HUES48 (cell line): ENCODE results near the gene AFDN.

ENCODE experiments used
- H3K27ac ChIP-seq: one replicate; pipeline ENCODE4 v1.7.0; 2013; ENCODE audit warnings: low read depth, low read length, inconsistent platforms
- H3K27me3 ChIP-seq: 2 replicates; pipeline ENCODE4 v1.6.1; 2013; ENCODE audit warnings: mild to moderate bottlenecking, low read length; ENCODE audit not compliant: control insufficient read depth, insufficient read depth
- H3K36me3 ChIP-seq: 2 replicates; pipeline ENCODE4 v1.6.1; 2013; ENCODE audit warnings: low read length; ENCODE audit not compliant: control insufficient read depth, insufficient read depth
- H3K4me1 ChIP-seq: 2 replicates; pipeline ENCODE4 v1.6.1; 2013; ENCODE audit warnings: mild to moderate bottlenecking, low read length; ENCODE audit not compliant: control insufficient read depth, insufficient read depth
- H3K4me3 ChIP-seq: 2 replicates; pipeline ENCODE4 v1.5.1; 2013; ENCODE audit warnings: mild to moderate bottlenecking, low read depth, low read length
- H3K9ac ChIP-seq: 2 replicates; pipeline ENCODE4 v1.6.1; 2013; ENCODE audit warnings: mild to moderate bottlenecking, low read depth, low read length, moderate library complexity
- H3K9me3 ChIP-seq: 2 replicates; pipeline ENCODE4 v1.6.1; 2013; ENCODE audit warnings: low read length; ENCODE audit not compliant: control insufficient read depth, insufficient read depth

AFDN gene

DNA sequence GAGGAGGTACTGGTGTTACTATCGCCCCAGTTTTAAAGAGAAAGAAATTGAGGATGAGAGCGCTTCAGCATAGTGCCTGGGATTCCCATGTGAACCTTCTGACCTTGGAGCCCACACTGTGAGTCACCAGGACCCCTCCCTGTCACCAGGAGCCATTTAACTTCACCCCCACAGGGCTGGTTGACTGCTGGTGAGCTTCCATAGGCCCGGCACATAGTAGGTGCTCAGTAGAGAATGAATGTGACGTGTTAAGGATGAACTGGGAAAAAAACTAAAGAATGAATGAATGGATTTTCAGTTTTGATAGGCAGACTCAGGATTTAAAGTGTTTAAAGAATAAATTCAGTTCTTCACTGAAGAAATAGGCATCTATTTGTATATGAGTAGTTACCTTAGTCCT lies 117.4 kb downstream of the AFDN start:
- Histone ChIP-seq H3K9me3 (no peaks in the 10 kb centered on the region), H3K9ac (no peak overlapping the region), H3K4me1 (no peaks in the 10 kb centered on the region), H3K4me3 (no peak overlapping the region), H3K27me3 (no peaks in the 10 kb centered on the region), H3K27ac (no peak overlapping the region), H3K36me3 (peaks cover 74% of the 10 kb centered on the region)

GRCh38 chr6:167946007-167946406 lies 119.3 kb downstream of the AFDN start:
- H3K27ac ChIP-seq, result peak overlapping the region; percentile 8
- no peak overlapping the region for H3K9ac ChIP-seq
- no peaks in the 10 kb centered on the region for H3K9me3 ChIP-seq
- no peaks in the 10 kb centered on the region for H3K27me3 ChIP-seq
- H3K4me1 ChIP-seq, result no peaks in the 10 kb centered on the region
- H3K36me3 ChIP-seq, result peaks cover 87% of the 10 kb centered on the region
- H3K4me3 ChIP-seq, result no peak overlapping the region

DNA sequence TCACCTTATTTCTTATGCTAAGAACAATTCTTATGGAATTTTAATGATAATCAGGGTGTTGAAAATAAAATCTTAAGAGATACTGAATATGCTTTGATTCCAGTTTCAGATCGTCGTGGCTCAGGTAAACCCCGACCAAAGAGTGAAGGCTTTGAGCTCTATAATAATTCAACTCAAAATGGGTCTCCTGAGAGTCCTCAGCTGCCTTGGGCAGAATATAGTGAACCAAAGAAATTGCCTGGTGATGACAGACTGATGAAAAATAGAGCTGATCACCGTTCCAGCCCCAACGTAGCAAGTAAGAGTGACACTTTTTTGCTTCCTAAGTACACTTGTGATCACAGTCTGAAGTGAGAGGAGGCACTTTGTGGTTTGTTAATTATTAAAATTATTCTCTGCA lies 119.9 kb downstream of the AFDN start:
- Histone ChIP-seq H3K36me3 (peaks cover 93% of the 10 kb centered on the region), H3K4me1 (no peaks in the 10 kb centered on the region), H3K4me3 (no peak overlapping the region), H3K9me3 (no peaks in the 10 kb centered on the region), H3K9ac (no peak overlapping the region), H3K27ac (no peak overlapping the region), H3K27me3 (no peaks in the 10 kb centered on the region)

DNA sequence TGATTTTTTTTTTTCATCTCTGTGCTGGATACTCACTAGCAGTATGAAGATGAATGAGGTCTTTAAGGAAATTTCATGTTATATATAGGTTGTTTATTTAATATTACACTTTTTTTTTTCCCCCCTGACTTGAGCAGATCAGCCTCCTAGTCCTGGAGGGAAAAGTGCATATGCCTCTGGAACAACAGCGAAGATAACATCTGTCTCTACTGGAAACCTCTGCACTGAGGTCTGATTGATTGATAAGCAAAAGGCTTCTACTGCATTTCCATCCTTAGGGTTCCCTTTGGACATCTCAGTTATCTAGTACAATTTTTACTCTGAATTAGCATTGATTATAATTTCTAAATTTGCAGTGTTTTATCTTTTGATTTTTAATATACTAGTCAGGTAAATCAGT lies 121.0 kb downstream of the AFDN start:
- Histone ChIP-seq H3K4me1 (no peaks in the 10 kb centered on the region), H3K4me3 (no peak overlapping the region), H3K27me3 (no peaks in the 10 kb centered on the region), H3K9ac (no peak overlapping the region), H3K9me3 (no peaks in the 10 kb centered on the region), H3K27ac (no peak overlapping the region), H3K36me3 (peaks cover 98% of the 10 kb centered on the region)

DNA sequence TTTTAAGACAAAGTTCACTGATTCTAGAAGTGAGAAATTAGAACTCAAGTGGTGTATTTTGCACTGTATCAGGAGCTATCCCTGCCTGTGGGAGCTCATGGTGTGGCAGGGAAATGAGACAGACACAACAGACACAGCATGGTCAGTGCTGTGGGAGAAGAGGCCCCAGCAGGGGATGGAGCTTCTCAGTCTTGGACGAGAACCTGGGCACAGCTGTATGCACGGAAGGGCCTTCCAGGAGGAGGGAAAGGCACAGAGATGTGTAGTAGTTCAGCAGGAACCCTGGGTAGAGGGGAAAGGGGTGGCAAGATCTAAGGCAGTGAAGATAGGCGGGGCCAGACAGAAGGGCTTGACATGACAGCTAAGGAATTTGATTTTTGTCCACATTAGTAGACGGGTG lies 122.0 kb downstream of the AFDN start:
- Histone ChIP-seq H3K36me3 (peaks cover 98% of the 10 kb centered on the region), H3K4me1 (no peaks in the 10 kb centered on the region), H3K4me3 (no peak overlapping the region), H3K9ac (no peak overlapping the region), H3K27ac (no peak overlapping the region), H3K27me3 (no peaks in the 10 kb centered on the region), H3K9me3 (no peaks in the 10 kb centered on the region)

- Histone ChIP-seq H3K4me3 (no peak overlapping the region), H3K4me1 (no peaks in the 10 kb centered on the region), H3K27me3 (no peaks in the 10 kb centered on the region), H3K36me3 (peaks cover 94% of the 10 kb centered on the region), H3K9ac (no peak overlapping the region), H3K27ac (no peak overlapping the region), H3K9me3 (no peaks in the 10 kb centered on the region)
Observed at GRCh38 chr6:167949121-167949684, 122.5 kb downstream of the AFDN start.

DNA sequence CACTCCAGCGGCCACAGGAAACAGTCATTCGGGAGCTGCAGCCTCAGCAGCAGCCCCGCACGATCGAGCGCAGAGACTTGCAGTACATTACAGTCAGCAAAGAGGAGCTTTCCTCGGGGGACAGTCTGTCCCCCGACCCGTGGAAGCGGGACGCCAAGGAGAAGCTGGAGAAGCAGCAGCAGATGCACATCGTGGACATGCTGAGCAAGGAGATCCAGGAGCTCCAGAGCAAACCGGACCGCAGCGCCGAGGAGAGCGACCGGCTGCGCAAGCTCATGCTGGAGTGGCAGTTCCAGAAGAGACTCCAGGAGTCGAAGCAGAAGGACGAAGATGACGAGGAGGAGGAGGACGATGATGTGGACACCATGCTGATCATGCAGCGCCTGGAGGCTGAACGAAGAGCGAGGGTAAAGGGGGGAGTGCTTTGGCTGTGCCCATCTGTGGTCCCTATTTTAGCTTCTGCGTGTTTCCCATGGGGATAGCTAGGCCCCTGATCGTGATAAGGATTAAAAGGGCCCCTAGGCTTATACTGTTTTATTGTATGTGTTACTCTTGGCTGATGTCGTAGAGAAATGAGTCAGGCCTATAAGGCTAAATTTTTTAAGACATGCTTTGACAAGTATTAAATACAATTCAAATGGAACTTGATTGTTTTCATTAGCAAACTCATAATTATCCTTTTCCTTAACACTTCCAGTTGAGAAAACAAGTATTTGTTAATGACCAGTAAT lies 125.2 kb downstream of the AFDN start:
- H3K27me3 ChIP-seq, result no peaks in the 10 kb centered on the region
- no peak overlapping the region for H3K9ac ChIP-seq
- H3K9me3 ChIP-seq, result no peaks in the 10 kb centered on the region
- no peak overlapping the region for H3K4me3 ChIP-seq
- no peak overlapping the region for H3K27ac ChIP-seq
- H3K36me3 ChIP-seq, result peaks cover 82% of the 10 kb centered on the region
- H3K4me1 ChIP-seq, result no peaks in the 10 kb centered on the region

GRCh38 chr6:167952512-167952859 lies 125.8 kb downstream of the AFDN start:
- peaks cover 83% of the 10 kb centered on the region for H3K36me3 ChIP-seq
- no peaks in the 10 kb centered on the region for H3K4me1 ChIP-seq
- no peak overlapping the region for H3K27ac ChIP-seq
- no peak overlapping the region for H3K4me3 ChIP-seq
- H3K9ac ChIP-seq, result no peak overlapping the region
- no peaks in the 10 kb centered on the region for H3K27me3 ChIP-seq
- H3K9me3 ChIP-seq, result no peaks in the 10 kb centered on the region

- H3K4me3 ChIP-seq, result no peak overlapping the region
- no peaks in the 10 kb centered on the region for H3K9me3 ChIP-seq
- H3K27ac ChIP-seq, result no peak overlapping the region
- H3K9ac ChIP-seq, result no peak overlapping the region
- peaks cover 77% of the 10 kb centered on the region for H3K36me3 ChIP-seq
- no peaks in the 10 kb centered on the region for H3K27me3 ChIP-seq
- H3K4me1 ChIP-seq, result no peaks in the 10 kb centered on the region
Observed at GRCh38 chr6:167953551-167953950, 126.8 kb downstream of the AFDN start.

DNA sequence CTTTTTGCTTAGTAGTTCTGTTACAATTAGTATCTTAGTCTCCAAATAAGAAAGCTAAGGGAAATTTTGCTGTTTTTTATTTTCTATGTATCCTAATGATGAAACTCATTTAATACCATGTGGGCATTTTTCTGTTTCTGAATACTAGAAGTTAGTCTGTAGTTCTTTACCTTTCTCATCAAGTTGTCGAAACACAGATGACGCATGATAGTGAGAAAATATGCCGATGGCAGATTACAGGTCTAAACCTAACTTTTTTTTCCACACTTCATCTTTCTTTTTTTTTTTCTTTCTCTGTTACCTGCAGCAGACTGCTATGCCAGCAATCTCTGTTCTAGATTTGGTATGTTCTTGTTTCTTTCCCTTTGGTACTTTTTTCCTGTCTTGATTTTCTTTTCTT lies 127.4 kb downstream of the AFDN start:
- Histone ChIP-seq H3K27ac (no peak overlapping the region), H3K9me3 (no peaks in the 10 kb centered on the region), H3K4me1 (no peaks in the 10 kb centered on the region), H3K36me3 (peaks cover 75% of the 10 kb centered on the region), H3K9ac (no peak overlapping the region), H3K27me3 (no peaks in the 10 kb centered on the region), H3K4me3 (no peak overlapping the region)

- Histone ChIP-seq H3K36me3 (peaks cover 55% of the 10 kb centered on the region), H3K27me3 (no peaks in the 10 kb centered on the region), H3K4me3 (no peak overlapping the region), H3K4me1 (no peaks in the 10 kb centered on the region), H3K9me3 (no peaks in the 10 kb centered on the region), H3K27ac (no peak overlapping the region), H3K9ac (no peak overlapping the region)
Observed at GRCh38 chr6:167956491-167956890, 129.8 kb downstream of the AFDN start.
